C4-2B (cell line): ENCODE measurements around the gene IST1.
"Not testable (repeated sequence)": the region's sequence is repeated elsewhere in the genome, so short reads cannot be mapped to it uniquely, and the experiment has no call there.

Experiments
- H3K27ac ChIP-seq: fragments of 450-650 bp; 2 replicates; pipeline ENCODE4 v1.5.1; 2017
- ZFX ChIP-seq: fragments of 450-650 bp; IDR thresholded peaks from 2 replicates; pipeline ENCODE4 v1.6.1; 2017
- TF ChIP-seq, protein P1 (sequence below): fragments of 450-650 bp; conservative IDR thresholded peaks from 2 replicates; pipeline ENCODE4 v1.5.1; 2017; ENCODE audit warnings: mild to moderate bottlenecking

IST1 gene

DNA sequence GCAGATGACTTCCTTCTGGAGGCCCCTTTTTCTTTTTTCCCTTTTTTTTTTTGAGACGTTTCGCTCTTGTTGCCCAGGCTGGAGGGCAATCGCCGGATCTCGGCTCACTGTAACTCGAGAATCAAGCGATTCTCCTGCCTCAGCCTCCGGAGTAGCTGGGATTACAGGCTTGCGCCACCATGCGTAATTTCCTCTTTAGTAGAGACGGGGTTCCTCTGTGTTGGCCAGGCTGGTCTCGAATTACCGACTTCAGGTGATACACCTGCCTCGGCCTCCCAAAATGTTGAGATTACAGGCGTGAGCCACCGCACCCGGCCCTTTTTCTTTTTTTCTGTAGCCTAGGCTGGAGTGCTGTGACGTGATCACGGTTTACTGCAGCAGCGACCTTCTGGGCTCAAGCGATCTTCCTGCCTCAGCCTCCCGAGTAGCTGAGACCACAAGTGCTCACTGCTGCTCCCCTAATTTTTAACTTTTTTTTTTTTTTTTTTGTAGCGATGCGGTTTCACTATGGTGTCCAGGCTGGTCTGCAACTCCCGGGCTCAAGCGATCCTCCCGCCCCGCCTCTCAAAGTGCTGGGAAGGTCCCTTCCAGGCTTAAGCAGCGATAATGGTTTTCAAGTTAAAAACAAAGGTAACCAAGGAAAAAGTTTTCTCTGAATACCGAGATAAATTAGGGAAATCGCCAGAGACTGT, 956 bp upstream of the IST1 start:
- no peak for TF ChIP-seq ZFX
- TF ChIP-seq, protein P1, sequence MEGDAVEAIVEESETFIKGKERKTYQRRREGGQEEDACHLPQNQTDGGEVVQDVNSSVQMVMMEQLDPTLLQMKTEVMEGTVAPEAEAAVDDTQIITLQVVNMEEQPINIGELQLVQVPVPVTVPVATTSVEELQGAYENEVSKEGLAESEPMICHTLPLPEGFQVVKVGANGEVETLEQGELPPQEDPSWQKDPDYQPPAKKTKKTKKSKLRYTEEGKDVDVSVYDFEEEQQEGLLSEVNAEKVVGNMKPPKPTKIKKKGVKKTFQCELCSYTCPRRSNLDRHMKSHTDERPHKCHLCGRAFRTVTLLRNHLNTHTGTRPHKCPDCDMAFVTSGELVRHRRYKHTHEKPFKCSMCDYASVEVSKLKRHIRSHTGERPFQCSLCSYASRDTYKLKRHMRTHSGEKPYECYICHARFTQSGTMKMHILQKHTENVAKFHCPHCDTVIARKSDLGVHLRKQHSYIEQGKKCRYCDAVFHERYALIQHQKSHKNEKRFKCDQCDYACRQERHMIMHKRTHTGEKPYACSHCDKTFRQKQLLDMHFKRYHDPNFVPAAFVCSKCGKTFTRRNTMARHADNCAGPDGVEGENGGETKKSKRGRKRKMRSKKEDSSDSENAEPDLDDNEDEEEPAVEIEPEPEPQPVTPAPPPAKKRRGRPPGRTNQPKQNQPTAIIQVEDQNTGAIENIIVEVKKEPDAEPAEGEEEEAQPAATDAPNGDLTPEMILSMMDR: peak; percentile 34
- peak overlapping the region; percentile 96 for H3K27ac ChIP-seq

DNA sequence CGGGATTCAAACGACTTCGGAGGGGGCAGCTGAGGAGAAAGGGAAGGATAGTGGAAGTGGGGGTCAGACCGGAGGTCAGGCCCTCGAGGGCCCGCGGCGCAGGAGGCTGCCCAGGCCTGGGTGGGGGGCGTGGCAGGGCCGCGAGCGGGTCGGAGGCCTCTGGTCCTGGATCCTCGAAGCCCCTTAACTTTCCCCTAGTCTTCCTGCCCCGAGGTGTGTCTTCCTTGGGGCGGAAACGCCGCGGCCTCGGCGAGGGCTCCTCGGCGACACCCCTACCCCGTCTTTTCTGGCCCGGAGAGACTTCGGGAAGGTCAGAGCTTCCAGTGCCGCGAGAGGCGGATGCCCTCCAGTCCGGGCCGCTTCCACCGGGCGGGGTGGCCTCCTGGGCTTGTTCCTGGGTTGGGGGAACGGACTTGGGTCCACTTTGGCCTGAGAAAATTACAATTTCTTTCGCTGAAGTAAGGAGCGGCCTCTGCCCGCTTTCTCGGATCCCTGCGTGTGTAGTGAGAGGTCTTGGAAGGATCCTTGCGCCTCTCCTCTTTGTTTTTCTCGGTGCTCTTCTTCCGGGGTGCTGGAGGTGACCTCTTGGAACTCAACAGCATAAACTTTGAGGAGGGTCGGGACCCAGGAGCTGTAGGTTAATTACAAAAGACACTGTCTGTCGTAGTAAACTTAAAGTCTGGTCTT, 491 bp downstream of the IST1 start:
- TF ChIP-seq ZFX: peak; percentile 82
- TF ChIP-seq, protein P1: no peak

DNA sequence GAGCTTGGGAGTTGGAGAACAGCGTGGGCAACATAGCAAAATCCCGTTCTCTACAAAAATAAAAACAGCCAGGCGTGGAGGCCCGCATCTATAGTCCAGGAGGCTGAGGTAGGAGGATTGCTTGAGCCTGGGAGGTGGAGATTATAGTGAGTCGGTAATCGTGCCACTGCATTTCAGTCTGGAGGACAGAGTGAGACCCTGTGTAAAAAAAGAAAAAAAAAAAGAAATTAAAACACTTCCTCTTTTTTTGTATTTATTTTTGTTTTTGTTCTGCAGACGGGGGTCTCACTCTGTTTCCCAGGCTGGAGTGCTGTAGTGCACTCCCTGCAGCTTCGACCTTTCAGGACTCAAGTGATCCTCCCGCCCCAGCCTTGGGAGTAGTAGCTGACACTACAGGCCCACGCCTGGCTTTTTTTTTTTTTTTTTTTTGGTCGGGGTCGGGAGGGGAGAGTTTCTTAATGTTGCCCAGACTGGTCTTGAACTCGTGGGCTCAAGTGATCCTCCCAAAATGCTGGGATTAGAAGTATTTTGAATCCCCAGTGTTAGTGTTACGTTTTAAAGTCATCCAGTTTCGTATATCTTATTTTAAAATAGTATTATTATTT, 1.5 kb downstream of the IST1 start:
- no peak for TF ChIP-seq ZFX
- TF ChIP-seq, protein P1: no peak
- H3K27ac ChIP-seq: no peak overlapping the region

More for the DNA sequence above, 491 bp downstream of the IST1 start:
- H3K27ac ChIP-seq: peak overlapping the region; percentile 96

DNA sequence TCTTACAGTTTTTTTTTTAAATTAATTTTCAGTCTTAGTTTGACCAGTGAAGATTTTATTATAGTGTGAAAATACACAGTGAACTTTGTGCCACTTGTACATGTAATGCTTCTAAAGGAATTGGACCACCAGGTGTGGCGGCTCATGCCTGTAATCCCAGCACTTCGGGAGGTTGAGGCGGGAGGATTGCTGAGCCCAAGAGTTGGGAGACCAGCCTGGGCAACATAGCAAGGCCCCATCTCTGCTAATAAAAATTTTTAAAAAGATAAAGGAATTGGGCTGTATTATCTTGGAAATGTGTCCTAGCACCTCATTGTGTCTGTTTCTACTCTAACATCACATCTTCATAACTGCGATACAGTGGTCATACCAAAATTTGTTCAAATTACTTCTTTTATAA, 3.8 kb downstream of the IST1 start:
- TF ChIP-seq ZFX: no peak
- TF ChIP-seq, protein P1: no peak

DNA sequence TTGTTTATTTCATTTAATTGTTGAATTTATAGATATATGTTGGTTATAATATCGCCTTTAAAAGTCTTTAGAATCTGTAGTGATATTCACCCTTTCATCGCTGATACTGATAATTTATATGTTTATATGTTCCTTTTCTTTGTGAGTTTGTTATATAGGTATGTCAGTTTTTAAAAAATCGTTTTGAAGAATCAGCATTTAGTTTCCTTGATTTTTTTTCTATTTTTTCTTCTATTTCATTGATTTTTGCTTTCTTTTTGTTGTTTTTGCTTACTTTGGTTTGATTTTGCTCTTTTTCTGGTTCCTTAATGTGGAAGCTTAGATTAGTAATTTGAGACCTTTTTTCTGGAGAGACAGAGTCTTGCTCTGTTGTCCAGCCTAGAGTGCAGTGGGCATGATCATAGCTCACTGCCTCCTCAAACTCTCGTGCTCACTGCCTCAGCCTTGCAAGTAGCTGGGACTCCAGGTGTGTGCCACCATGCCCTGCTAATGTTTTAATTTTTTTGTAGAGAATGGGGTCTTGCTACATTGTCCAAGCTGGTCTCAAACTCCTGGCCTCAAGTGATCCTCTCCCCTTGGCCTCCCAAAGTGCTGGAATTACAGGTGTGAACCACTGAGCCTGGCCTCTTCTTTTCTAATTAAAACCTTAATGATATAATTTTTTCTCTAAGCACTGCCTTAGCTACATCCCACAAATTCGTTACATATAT, 7.5 kb downstream of the IST1 start:
- TF ChIP-seq, protein P1: no peak
- TF ChIP-seq ZFX: no peak
- no peak overlapping the region for H3K27ac ChIP-seq

More for the DNA sequence above, 3.8 kb downstream of the IST1 start:
- H3K27ac ChIP-seq: no peak overlapping the region

DNA sequence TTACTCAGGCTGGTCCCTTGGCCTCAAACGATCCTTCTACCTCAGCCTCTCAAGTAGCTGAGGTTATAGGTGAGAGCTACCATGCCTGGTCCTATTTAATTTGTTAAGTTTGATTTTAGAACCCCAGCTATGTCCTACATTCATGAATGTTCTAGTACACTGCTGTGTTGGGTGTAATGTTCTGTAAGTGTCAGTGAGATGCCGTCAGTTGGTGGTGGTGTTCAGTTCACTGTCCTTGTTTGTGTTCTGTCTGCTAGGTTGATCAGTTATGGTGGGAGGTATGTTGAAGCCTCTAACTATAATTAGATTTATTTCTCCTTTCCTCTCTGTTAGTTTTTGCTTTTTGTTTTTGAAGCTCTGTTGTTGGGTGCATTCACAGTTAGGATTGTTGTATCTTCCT, 8.3 kb downstream of the IST1 start:
- H3K27ac ChIP-seq: no peak overlapping the region
- TF ChIP-seq ZFX: no peak
- TF ChIP-seq, protein P1: no peak

DNA sequence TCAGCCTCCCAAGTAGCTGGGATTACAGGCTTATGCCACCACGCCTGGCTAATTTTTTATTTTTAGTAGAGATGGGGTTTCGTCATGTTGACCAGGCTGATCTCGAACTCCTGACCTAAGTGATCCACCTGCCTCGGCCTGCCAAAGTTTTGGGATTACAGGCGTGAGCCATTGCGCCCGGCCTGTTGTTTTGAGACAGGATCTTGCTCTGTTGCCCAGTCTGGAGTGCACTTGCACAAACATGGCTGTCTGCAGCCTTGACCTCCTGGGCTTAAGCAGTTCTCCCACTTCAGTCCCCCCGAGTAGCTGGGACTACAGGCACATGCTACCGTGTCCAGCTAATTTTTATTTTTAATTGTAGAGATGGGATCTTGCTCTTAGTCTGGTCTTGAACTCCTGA, 8.9 kb downstream of the IST1 start:
- TF ChIP-seq, protein P1: no peak
- TF ChIP-seq ZFX: no peak
- no peak overlapping the region for H3K27ac ChIP-seq

DNA sequence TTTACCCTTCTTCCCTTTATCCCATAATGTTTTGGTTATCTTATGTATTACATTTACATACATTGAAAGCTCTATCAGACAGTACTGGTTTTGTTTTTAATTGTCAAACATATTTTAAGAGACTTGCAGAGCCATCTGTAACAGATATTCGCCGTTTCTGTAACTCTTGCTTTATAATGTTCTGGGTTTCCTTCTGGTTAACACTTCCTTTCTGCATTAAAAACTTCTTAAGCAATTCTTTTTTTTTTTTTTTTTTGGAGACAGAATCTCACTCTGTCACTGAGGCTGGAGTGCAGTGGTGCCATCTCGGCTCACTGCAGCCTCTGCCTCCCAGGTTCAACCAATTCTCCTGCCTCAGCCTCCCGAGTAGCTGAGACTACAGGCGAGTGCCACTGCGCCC, 10.4 kb downstream of the IST1 start:
- not testable (repeated sequence) for H3K27ac ChIP-seq
